ENCODE measurements around the gene PTPRT.

GRCh38 chr20:42985628-42986027 lies 204.1 kb downstream of the PTPRT start:
- TF ChIP-seq CTCF (IDR thresholded peaks at IDR 0.05) (no peak), POLR2AphosphoS5 (IDR thresholded peaks at IDR 0.05) (no peak)

Data from breast epithelium (tissue), 3 donors.